HK-2 (cell line): ENCODE results near the gene CATSPERB.
"Not testable (repeated sequence)": the region's sequence is repeated elsewhere in the genome, so short reads cannot be mapped to it uniquely, and the experiment has no call there.

Experiments
- DNase-seq: peaks from one replicate; pipeline ENCODE4 v3.0.0-alpha.2; 2018; ENCODE audit not compliant: unreplicated experiment

Gene CATSPERB

DNA sequence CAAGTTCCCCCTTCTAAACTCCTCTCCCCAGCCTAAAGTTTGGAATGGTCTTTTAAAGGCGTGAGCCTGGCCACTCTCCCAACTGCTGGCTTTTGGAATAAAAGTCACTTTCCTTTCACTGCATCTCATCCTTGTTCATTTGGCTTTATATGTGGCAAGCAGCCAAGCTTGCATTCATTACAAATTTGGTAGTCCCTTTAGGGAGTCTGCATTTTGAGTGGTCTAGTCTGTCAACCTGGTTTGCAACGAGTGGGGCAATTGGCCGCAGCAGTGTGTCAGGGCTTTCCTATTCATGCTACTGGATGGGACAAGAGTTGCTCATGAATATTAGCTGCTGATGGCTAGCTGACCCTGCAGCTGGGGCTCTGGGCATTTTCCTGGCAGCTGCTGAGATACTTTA, 57.0 kb downstream of the CATSPERB start:
- DNase-seq: no peak

DNA sequence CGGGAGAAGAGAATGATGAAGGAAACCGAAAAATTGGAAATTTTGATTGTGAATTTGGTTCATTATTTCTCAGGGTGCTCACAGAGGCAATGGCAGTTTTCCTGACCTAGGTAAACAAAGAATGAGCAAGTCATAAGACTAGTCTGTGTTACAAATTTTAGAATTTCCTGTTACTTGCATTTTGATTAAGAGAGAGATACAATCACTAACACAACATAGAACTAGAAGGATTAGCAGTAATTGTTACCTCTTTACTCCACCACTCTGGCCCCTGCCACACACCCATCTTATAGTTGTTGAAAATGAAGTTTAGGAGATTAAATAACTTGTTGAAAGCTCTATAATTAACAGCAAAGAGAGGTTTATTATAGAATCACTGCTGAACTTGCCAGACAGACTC, 62.0 kb downstream of the CATSPERB start:
- DNase-seq: no peak

GRCh38 chr14:91667101-91667500, 64.8 kb downstream of the CATSPERB start:
- not testable (repeated sequence) for DNase-seq

DNA sequence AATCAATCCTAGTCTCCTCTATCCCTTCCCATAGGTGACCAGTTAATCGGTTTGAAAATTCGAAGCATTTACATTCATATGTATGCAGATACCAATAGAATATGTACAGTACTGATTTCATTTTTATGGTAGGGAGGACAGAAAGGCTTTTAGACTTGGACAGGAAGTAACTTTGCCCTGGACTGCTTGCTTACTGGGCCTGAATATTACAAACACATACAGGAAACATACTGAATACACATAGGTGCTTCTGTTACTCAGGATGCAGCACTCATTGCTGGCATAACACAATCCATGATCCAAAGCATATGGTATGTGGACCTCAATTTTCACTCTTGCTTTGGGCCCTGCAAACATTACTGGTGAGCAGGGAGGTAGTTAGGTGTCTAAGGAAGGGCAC, 71.1 kb downstream of the CATSPERB start:
- DNase-seq: no peak

DNA sequence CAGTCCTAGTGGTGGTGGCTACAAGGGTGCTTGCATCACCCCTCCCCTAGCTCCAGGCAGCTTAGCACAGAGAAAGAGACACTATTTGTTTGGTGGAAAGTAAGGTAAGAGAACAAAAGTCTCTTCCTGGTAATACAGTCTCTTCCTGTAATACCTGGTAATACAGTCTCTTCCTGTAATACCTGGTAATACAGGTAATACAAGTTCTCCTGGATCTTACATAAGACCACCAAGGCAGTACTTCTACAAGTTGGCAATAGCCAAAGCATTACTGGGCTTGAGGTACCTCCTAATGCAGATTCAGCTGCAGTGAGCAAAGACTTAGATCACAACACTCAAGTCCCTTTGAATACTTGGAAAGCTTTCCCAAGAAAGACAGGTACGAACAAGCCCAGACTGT, 77.0 kb downstream of the CATSPERB start:
- no peak for DNase-seq

GRCh38 chr14:91653451-91653850, 78.4 kb downstream of the CATSPERB start:
- DNase-seq: no peak

DNA sequence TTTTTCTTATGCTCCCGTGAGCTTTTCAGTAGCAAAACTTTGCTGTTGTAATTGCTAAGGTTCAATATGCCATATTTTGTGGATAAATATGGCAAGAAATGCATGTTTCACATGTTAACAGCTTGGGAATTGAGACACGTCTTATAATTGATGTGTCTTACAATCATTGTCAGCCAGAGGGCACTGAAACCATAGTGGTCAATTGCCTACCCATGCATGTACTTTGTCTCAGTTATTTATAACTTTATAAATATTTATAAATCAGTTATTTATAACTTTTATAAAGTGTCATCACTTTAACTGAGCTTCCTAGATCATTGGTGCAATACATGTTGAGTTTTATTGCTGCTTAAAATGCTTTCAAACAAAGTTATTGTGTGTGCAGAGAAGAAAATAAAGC, 82.0 kb downstream of the CATSPERB start:
- peak; percentile 2 for DNase-seq

DNA sequence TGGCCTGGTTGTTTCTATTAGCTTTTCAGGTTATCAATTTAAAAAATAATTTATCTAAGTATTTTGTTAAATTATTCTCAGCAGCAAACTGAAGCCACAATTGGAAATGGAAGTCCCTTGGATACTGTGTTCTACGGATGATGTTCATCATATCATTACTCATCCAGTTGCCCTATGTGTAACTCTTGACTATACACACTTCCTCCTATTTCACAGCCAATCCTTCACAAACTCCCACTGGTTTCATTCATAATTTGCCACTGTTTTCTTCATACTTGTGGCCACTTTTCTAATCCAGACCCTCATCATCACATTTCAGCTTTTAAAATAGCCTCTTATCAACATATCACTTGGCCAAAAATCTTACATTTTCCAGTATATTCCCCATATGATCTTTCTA, 84.0 kb downstream of the CATSPERB start:
- DNase-seq: no peak

- DNase-seq: no peak
Measured at GRCh38 chr14:91636604-91637003, 95.3 kb downstream of the CATSPERB start.

GRCh38 chr14:91624757-91625156, 107.1 kb downstream of the CATSPERB start:
- DNase-seq: no peak

GRCh38 chr14:91614187-91614586, 117.7 kb downstream of the CATSPERB start:
- DNase-seq: no peak

DNA sequence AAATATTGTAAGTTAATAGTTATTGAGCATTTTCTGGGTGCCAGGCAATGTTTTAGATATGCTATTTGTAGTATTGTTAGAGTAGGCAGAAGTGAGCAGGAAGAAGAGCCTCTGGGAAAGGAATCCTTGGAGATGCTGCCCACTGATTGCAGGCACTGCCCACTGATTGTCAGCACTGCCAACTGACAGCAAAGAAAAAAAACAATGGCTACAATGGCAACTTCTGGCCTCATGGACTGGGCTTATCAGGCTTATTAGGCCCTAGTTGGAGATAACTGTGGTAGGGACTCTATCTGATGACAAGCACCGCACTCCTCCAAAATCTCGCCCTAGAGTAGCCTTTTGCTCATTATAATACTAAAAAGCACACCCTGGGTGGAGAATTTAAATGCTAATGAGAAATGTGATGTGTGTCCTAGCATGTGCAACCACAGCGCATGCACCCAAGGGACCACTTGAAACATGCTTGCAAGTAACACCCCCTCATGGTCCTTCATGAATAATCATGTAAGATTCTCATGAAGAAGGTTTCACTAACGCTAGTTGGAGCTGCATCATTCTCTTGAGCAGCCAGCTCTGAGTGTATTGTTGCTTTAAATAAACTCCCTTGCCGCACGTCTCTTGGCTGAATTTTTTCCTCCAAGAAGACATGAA, 118.3 kb downstream of the CATSPERB start:
- DNase-seq: no peak

DNA sequence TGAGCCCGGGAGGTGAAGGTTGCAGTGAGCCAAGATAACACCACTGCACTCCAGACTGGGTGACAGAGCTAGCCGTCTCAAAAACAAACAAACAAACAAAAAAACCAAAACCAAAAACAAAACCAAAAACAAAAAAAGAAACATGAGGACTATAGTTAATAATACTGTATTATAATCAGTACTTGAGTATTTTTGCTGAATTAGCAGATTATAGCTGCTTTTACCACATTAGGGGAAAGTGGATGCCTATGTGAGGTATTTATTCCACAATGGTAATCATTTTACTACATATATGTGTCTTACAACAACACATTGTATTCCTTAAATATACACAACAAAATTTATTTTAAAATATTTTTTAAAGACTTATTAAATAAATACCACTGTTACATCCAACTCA, 120.4 kb downstream of the CATSPERB start:
- DNase-seq: no peak

DNA sequence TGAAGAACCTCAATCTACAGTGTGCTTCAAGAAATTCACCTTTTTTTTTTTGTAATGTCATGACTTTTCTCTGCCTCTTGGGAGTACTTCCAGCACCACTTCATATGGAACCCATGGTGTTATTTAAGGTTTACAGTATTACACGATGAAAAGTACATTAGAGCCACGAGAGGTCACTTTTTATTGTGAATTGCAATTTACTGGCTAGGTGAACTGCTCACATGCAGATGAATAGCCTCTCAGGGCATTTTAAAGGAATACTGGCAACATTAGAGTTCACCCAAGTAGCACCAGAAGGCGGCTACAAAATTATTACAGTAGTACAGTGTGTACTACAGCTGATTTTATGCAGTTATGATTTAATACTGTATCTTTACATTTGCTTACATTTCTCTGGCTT, 122.7 kb downstream of the CATSPERB start:
- DNase-seq: no peak

GRCh38 chr14:91607322-91608047, 124.4 kb downstream of the CATSPERB start:
- no peak for DNase-seq

GRCh38 chr14:91606851-91607250, 125.0 kb downstream of the CATSPERB start:
- no peak for DNase-seq

DNA sequence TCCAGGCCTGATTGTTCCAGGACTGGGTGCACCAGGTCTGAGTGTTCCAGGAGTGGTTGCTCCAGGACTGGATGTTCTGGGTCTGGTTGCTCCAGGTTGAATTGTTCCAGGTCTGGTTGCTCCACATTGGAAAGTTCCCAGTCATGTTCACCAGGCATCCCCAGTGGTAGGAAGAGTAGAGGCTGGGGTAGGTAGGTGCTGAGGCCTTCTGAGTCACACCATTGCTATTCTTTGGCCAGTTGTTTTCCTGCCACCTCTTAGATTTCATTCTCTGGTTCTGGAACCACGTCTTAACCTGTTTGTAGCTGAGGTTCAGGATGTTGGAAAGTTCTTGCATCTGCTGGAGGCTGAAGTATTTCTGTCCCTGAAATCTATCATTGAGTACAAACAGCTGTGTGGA, 127.3 kb downstream of the CATSPERB start:
- DNase-seq: not testable (repeated sequence)

- DNase-seq: no peak
Measured at GRCh38 chr14:91599994-91600393, 131.9 kb downstream of the CATSPERB start.

DNA sequence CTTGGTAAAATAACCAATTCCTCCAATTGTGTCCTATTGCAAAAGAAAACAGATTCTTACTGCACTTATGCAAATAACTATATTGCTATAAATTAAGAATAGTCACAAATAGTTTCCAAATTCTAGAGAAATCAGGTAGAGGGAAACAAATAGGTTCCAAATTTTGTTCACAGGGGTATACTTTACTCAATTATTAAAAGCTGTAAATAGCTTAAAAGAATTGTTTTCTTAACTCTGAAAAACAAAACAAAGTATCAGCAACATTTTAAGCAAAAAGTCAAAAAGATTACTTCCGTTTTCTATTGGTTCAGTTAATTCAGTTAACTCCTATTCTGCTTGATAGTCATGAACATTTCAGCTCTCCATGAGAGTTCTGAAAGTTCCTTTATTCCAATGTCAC, 136.2 kb downstream of the CATSPERB start:
- DNase-seq: no peak

GRCh38 chr14:91593957-91594356, 137.9 kb downstream of the CATSPERB start:
- not testable (repeated sequence) for DNase-seq

- no peak for DNase-seq
Measured at GRCh38 chr14:91586410-91586809, 145.5 kb downstream of the CATSPERB start.

DNA sequence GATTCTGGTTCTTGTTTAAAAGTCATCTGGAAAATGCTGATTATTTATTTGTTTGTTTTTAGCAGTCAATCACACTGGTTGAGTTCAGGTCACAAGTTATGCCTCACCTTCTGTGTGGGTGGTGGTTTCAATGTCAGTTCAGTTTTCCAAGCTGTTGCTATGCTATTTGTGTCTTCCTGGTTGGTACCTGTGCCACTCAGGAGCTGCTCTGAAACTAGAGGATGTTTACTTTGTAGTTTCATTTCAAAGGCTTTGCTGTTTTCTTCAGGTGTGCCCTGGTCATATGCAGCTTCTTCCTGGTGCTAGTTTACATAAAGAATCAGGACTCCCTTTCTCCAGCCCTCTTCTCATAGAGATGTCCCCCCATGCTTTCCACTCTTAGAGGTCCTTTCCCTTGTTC, 146.0 kb downstream of the CATSPERB start:
- DNase-seq: no peak

DNA sequence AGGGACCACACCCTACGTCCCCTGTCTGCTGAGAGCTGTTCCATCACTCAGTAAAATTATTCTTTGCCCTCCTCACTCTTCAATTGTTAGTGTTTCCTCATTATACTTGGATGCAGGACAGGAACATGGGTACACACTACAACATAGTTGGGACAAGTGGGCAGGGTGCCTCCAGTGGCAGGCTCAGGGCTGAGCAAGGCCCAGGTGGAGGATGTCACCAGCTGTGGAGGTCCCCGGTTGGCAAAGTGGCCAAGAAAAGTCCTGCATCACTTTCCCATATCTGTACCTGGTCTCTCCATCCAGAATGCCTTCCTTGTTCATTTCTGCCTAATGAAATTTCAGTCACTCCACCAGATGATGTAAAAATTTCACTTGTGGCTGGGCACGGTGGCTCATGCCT, 149.1 kb downstream of the CATSPERB start:
- DNase-seq: no peak
